ENCODE results near the gene MYO7A.
A peak's percentile ranks its signal among the peaks of the same experiment; 100 is the strongest.
"Not testable (repeated sequence)": the region's sequence is repeated elsewhere in the genome, so short reads cannot be mapped to it uniquely, and the experiment has no call there.

MYO7A gene

DNA sequence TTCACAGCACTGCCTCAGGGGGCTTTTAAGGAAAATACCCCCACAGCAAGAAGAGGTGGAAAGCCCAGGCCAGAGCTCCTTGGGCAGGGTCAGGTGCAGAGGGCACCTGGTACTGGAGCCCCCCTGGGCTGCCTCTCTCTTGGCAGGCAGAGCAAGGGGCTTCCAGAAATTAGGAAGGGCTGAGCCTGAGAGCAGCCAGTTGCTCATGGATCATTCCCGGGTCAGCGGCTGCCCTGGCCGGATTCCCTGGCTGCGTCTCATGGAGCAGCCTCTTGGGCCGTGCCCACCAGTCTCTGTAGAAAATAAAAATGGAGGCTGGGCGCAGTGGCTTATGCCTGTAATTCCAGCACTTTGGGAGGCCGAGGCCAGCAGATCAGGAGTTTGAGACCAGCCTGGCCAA is 35.7 kb upstream of the MYO7A start:
- peak in 14 of 58 donors; percentile 15 to 52 (median 34) for DNase-seq

GRCh38 chr11:77093056-77093891 is 34.8 kb upstream of the MYO7A start:
- no peak for DNase-seq

DNA sequence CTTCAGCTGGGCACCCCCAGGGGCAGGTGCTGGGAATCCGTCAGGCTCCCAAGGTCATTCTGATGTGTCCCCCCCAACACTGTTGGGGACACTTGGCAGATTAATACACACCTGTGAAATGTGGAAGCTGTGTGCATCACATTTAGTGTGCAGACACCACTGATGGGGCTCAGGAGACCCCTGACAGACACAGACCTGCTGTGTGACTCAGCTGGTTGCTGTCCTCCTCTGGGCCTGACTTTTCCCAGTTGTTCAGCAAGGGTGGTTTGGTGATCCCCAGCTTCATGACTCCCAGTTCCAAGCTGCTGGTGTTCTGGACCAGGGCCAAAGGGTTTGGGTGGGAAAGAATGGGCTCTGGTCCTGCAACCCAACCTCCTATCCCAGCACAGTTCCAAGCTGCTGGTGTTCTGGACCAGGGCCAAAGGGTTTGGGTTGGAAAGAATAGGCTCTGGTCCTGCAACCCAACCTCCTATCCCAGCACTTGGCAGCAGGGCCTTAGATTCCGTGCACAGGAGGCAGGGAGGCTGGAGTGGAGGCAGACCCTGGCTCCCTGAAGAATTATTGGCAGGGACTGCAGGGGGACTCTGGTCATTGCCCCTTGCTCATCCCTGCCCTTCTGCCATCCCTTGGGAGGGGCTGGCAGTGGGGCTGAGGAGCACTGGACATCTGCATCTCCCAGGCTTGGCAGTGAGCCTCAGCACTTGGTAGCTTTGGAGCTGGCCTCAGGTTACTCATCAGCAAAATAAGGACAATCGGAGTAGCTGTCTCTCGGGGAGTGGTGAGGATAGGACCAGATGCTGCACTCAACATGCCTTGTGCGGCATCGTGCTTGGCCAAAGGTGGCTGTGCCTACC is 33.8 kb upstream of the MYO7A start:
- DNase-seq, result no peak

GRCh38 chr11:77094841-77095365 is 33.1 kb upstream of the MYO7A start:
- no peak for DNase-seq

GRCh38 chr11:77095551-77096490 is 32.2 kb upstream of the MYO7A start:
- DNase-seq, result no peak

DNA sequence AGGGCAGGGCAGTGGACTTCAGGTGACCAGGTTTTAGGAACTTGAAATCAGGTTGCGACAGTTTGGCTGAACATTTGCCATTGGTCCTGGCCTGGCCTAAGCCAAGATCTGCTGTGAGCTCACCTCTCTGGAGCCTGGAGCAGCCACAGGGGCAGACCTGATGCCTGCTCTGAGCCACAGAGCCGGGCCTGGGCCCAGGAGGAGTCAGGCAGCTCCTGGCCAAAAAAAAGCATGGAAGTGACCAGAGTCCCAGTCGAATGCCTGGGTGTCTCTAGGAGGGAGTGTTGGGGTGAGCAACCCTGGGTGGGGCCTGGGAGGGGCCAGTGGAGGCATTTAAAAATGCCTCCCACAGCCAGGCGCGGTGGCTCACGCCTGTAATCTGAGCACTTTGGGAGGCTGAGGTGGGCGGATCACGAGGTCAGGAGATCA is 31.4 kb upstream of the MYO7A start:
- no peak for DNase-seq

GRCh38 chr11:77097180-77097579 is 30.9 kb upstream of the MYO7A start:
- DNase-seq, result not testable (repeated sequence)

GRCh38 chr11:77100166-77101042 is 27.6 kb upstream of the MYO7A start:
- DNase-seq, result no peak

GRCh38 chr11:77101043-77101537 is 27.0 kb upstream of the MYO7A start:
- DNase-seq, result no peak

GRCh38 chr11:77102246-77103210 is 25.5 kb upstream of the MYO7A start, which contains the start of gene OMP:
Gene OMP (plus strand): TSS chr11:77102840. CDS start chr11:77102840, 0 bp downstream.
- no peak for DNase-seq

DNA sequence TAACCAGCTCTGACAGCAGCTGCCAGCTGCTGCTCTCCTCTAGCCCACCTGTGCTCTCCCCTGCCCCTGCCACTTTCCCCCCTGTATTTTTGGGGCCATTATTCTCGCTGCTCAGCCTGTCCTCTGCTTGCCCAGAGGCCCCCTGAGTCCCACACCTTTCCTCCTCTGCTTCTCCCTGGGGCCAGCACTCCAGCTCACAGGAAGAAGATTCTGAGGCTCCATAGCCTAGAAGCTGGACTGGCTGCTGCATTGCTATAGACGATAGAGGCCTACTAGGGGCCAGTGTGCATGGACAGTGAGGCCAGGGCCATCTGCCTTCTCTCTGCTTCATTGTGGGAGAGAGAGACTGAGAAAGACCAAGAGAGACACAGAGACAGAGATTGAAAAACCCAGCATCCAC is 24.7 kb upstream of the MYO7A start:
- DNase-seq, result no peak

GRCh38 chr11:77104727-77105126 is 23.3 kb upstream of the MYO7A start:
- DNase-seq, result no peak

- DNase-seq, result peak in 27 of 58 donors; percentile 11 to 80 (median 36)
These were observed 21.7 kb upstream of the MYO7A start for GRCh38 chr11:77106321-77106720.

GRCh38 chr11:77106759-77107158 is 21.3 kb upstream of the MYO7A start:
- no peak for DNase-seq

GRCh38 chr11:77107950-77108349 is 20.1 kb upstream of the MYO7A start:
- peak in 6 of 58 donors; percentile 10 to 34 (median 24) for DNase-seq

- DNase-seq, result no peak
These were observed 19.6 kb upstream of the MYO7A start for GRCh38 chr11:77108436-77108835.

- peak in 6 of 58 donors; percentile 8 to 20 (median 14) for DNase-seq
These were observed 18.6 kb upstream of the MYO7A start for GRCh38 chr11:77109236-77110019.

Data from anterior cingulate cortex (tissue), 58 donors.